HepG2 (cell line): ENCODE data around the gene CMIP. TPM values are rescaled to one million over a fixed set of nuclear protein-coding genes. Genes with fewer than 3 reads are reported as not detected.

Experiments used
- ASH2L ChIP-seq: fragments of 300-600, 200-600 bp; sonication (generic); IDR thresholded peaks from 2 replicates; pipeline ENCODE4 v1.7.0; 2017; ENCODE audit warnings: low read depth, mild to moderate bottlenecking, moderate library complexity, mixed read lengths, low read length; ENCODE audit not compliant: insufficient read length
- DNMT1 ChIP-seq: sonication (generic); formaldehyde crosslinking; IDR thresholded peaks from 2 replicates; pipeline ENCODE4 v1.5.1; 2020; ENCODE audit warnings: mild to moderate bottlenecking, missing genetic modification reagents
- GLMP ChIP-seq: sonication (generic); formaldehyde crosslinking; IDR thresholded peaks from 2 replicates; pipeline ENCODE4 v1.9.0; 2021; ENCODE audit warnings: missing genetic modification reagents, mild to moderate bottlenecking, borderline replicate concordance
- HDAC1 ChIP-seq: sonication (generic); formaldehyde crosslinking; IDR thresholded peaks from 2 replicates; pipeline ENCODE4 v1.5.1; 2020; ENCODE audit warnings: mild to moderate bottlenecking, missing genetic modification reagents
- HOXA3 ChIP-seq: sonication (generic); formaldehyde crosslinking; IDR thresholded peaks from 2 replicates; pipeline ENCODE4 v1.5.0; 2020; ENCODE audit warnings: missing genetic modification reagents
- KIAA2018 ChIP-seq: sonication (generic); formaldehyde crosslinking; IDR thresholded peaks from 2 replicates; pipeline ENCODE4 v1.5.0; 2020; ENCODE audit warnings: mild to moderate bottlenecking, missing genetic modification reagents, borderline replicate concordance
- KLF13 ChIP-seq: sonication (generic); formaldehyde crosslinking; IDR thresholded peaks from 2 replicates; pipeline ENCODE4 v1.4.0; 2020; ENCODE audit warnings: mild to moderate bottlenecking, missing genetic modification reagents
- PITX1 ChIP-seq: sonication (generic); formaldehyde crosslinking; IDR thresholded peaks from 2 replicates; pipeline ENCODE4 v1.5.1; 2020; ENCODE audit warnings: mild to moderate bottlenecking, missing genetic modification reagents
- PRPF4 ChIP-seq: fragments of 200-400 bp; formaldehyde crosslinking; IDR thresholded peaks from 2 replicates; pipeline ENCODE4 v1.6.1; 2016; ENCODE audit warnings: low read length, low read depth; ENCODE audit not compliant: poor library complexity, severe bottlenecking
- RELA ChIP-seq: sonication (generic); formaldehyde crosslinking; IDR thresholded peaks from 2 replicates; pipeline ENCODE4 v1.4.0; 2020; ENCODE audit warnings: missing genetic modification reagents
- RFX5 ChIP-seq: IDR thresholded peaks from 2 replicates; pipeline ENCODE4 v1.6.1; 2011; ENCODE audit warnings: low read depth, low read length, improper control_type of control experiment
- TFDP1 ChIP-seq: IDR thresholded peaks from 2 replicates; pipeline ENCODE4 v1.6.1; 2016; ENCODE audit warnings: missing compliant biosample characterization, missing genetic modification reagents, borderline replicate concordance
- ZBTB43 ChIP-seq: sonication (generic); formaldehyde crosslinking; conservative IDR thresholded peaks from 2 replicates; pipeline ENCODE4 v1.4.0; 2020; ENCODE audit warnings: missing genetic modification reagents
- ZNF232 ChIP-seq: sonication (generic); formaldehyde crosslinking; IDR thresholded peaks from 2 replicates; pipeline ENCODE4 v1.4.0; 2020; ENCODE audit warnings: missing genetic modification reagents, borderline replicate concordance
- ZNF546 ChIP-seq: sonication (generic); formaldehyde crosslinking; conservative IDR thresholded peaks from 2 replicates; pipeline ENCODE4 v1.8.1; 2023; ENCODE audit warnings: mild to moderate bottlenecking, missing genetic modification reagents
- ZNF704 ChIP-seq: sonication (generic); formaldehyde crosslinking; IDR thresholded peaks from 2 replicates; pipeline ENCODE4 v1.8.1; 2023; ENCODE audit warnings: mild to moderate bottlenecking, inconsistent platforms, moderate library complexity, missing genetic modification reagents, borderline replicate concordance
- ZNF773 ChIP-seq: sonication (generic); formaldehyde crosslinking; IDR thresholded peaks from 2 replicates; pipeline ENCODE4 v1.4.0; 2020; ENCODE audit warnings: missing genetic modification reagents, borderline replicate concordance
- polyA plus RNA-seq, 8 experiments: library from polyadenylated mRNA; depleted of rRNA in 3 of 8; stranded (reverse) in 7 of 8; unstranded in 1 of 8; fragments of >200 nt; fragmentation: Illumina TruSeq in 4 of 8; extraction: Trizol in 4 of 8; gene quantifications; 2 replicates each; pipeline versions ENCODE4 v1.2.1 to v1.2.3, GENCODE V29; 2011 to 2016; ENCODE audit warnings: low read depth in 4 of 8, missing spikeins in 1 of 8, mixed read lengths in 1 of 8; ENCODE audit not compliant: insufficient read depth in 1 of 8
- total RNA-seq, 5 experiments: library from RNA; depleted of rRNA; stranded (reverse); fragments of >200 nt; fragmentation: Illumina TruSeq; extraction: Trizol; gene quantifications; 2 replicates each; pipeline ENCODE4 v1.2.3, GENCODE V29; 2016; ENCODE audit warnings: low read depth in 1 of 5

Gene CMIP
- total and polyA plus RNA-seq, 2 of the 13 experiments (the other 11 are each of a cell fraction or from before 2014, with no cell fraction given): 10.9 to 18.1 TPM

- TF ChIP-seq ASH2L (peak; percentile 52), ZNF704 (CRISPR knock-in tag) (no peak), HDAC1 (CRISPR knock-in tag) (0 out of 2 replicates have a peak, but pooled peaks have one; percentile 24), GLMP (CRISPR knock-in tag) (no peak), TFDP1 (CRISPR knock-in tag) (no peak), ZNF773 (CRISPR knock-in tag) (no peak), ZBTB43 (0 out of 2 replicates have a peak, but pooled peaks have one; percentile 10), RELA (no peak), DNMT1 (CRISPR knock-in tag) (no peak), PITX1 (CRISPR knock-in tag) (no peak), ZNF232 (no peak), ZNF546 (CRISPR knock-in tag) (no peak), PRPF4 (no peak), HOXA3 (CRISPR knock-in tag) (peak; percentile 51; the same call in 1 of the 2 replicates), KIAA2018 (CRISPR knock-in tag) (no peak), RFX5 (no peak), KLF13 (CRISPR knock-in tag) (no peak)
Measured at GRCh38 chr16:81405702-81406113, 38.9 kb upstream of the CMIP start (continued).
